Erythroblast (primary cell): ENCODE measurements around the gene ANKRD55.

Source experiments
- DNase-seq, 2 experiments: peaks; one replicate each; lab custom pipeline; 2025; lab: John Stamatoyannopoulos, UW
- GATA1 ChIP-seq: IDR thresholded peaks from 2 replicates; pipeline ENCODE4 v1.6.1; 2011; ENCODE audit warnings: low read depth, mild to moderate bottlenecking, control low read depth, low read length, moderate library complexity
- POLR2A ChIP-seq: IDR thresholded peaks from 2 replicates; pipeline ENCODE4 v1.6.1; 2011; ENCODE audit warnings: mild to moderate bottlenecking, low read length

ANKRD55 gene

DNA sequence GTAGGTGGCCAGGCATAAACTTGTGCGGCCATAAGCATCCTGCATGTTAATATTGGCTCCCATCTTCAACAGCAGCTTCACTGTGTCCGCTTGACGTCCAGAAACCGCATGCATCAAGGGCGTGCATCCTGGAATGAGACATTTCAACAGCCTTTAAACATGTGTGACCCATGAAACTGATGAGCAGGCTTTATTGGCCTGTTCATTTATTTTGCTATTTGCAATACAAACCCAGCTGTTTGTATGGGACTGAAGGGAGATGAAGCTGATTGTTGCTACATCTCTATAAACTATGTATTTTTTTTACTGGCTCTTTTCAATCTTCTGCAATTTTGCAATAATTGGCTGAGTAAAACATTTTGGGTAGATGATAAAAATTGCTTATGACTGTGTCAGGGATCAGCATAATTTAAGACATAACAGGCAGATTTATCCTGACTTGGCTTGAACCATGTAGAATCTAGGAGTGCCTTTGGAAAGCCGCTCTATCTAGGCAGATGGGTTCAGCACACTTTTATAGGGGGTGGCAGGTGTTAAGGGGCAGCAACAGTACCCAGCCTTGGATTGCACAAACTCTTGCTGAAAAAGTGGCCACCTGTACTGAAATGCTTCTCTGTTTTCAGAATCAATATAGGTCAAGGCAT lies 56.9 kb downstream of the ANKRD55 start:
- TF ChIP-seq POLR2A (no peak), GATA1 (no peak)
- DNase-seq = no peak

DNA sequence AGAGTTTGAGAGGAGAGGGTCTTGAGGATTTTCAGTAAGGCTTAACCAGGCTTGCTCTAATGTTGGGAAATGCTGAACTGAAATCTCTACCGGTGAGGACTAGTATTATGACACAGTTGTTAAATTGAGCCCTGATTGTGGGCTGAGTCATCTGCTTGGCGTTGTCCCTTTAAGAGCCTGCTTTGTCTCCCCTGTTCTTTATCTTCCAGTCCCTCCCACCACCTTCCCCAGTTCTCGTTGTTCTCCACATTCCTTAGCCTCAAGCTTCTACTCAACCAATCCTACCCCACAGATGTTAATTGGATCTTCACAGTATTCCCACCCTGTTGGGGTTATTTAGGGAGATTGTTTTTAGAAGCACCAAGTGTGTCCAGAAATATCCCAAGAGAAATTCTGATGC lies 57.6 kb downstream of the ANKRD55 start:
- no peak for DNase-seq

DNA sequence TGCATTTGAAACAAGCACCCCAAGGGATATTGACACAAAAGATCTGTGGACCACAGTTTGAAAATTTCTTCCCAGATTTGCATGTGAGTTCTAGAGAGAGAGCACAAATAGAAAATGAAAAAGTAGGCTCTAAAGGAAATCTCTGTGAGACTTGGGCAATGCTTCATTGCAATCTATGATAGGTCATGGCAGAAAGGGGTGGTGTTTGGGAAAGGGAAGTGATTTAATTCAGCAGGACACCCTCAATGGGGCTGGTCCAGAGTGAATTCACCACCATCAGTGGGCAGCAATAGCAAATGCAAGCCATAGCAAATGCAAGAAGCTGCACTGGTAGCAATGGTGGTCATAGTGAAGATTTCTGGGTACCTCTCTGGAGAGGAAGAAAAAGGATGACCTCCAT lies 58.1 kb downstream of the ANKRD55 start:
- no peak for DNase-seq
- TF ChIP-seq POLR2A (no peak), GATA1 (no peak)

More for the DNA sequence above, 57.6 kb downstream of the ANKRD55 start:
- TF ChIP-seq POLR2A = no peak

- TF ChIP-seq GATA1 (no peak), POLR2A (no peak)
- DNase-seq = no peak
Measured at GRCh38 chr5:56172241-56172640, 60.9 kb downstream of the ANKRD55 start.

GRCh38 chr5:56170557-56170956 lies 62.6 kb downstream of the ANKRD55 start:
- TF ChIP-seq POLR2A = no peak
- no peak for TF ChIP-seq GATA1
- no peak for DNase-seq

GRCh38 chr5:56169949-56170348 lies 63.2 kb downstream of the ANKRD55 start:
- no peak for DNase-seq
- no peak for TF ChIP-seq POLR2A
- no peak for TF ChIP-seq GATA1

GRCh38 chr5:56169281-56169680 lies 63.8 kb downstream of the ANKRD55 start:
- no peak for DNase-seq
- TF ChIP-seq GATA1 (no peak), POLR2A (no peak)

- TF ChIP-seq GATA1 = no peak
- TF ChIP-seq POLR2A = no peak
- no peak for DNase-seq
Measured at GRCh38 chr5:56168066-56168478, 65.1 kb downstream of the ANKRD55 start.

DNA sequence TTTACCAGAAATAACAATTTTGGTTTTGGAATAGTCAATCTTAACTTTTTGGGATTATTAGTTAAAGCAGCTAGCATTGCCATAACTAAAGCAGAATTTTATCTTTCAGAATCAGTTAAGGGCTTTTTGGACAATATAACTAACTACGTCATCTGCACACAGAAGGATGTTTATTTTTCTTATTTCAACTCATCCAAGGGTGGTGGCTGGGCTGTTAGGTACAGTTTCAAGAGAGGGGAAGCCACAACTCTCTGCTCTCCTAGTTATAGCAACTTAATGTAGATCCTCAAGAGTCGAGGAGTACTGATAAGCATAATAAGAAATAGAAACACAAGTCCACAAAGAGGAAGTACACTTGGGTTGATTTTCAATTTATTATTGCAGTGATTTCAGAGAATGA lies 65.6 kb downstream of the ANKRD55 start:
- no peak for TF ChIP-seq GATA1
- no peak for TF ChIP-seq POLR2A
- DNase-seq = no peak

DNA sequence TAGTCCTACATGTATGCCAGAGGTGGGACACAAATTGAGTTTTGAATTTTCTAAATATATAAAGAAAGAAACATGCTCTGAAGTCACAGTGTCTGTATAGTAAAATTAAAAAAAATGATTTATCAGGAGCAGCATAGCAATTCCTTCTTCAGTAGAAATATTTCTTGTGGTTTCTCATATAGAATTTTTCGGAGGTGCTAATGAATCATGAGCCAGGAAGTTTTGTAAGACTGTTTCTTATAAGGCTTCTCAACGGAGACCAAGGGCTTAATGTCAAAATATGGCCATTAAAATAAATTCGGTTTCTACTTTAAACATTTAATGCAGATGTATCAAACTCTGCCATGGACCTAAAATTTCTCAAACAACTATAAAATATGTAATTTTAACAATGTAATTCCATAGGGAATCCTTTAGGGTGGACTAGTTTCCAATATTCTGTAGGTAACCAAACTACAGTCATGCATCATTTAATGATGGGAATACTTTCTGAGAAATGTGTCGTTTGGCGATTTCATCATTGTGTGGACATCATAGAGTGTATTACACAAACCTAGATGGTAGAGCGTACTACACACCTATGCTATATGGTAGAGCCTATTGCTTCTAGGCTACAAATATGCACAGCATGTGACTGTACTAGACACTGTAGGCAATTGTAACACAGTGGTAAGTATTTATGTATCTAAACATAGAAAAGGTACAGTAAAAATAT lies 66.3 kb downstream of the ANKRD55 start:
- no peak for DNase-seq
- TF ChIP-seq POLR2A = no peak
- TF ChIP-seq GATA1 = no peak

DNA sequence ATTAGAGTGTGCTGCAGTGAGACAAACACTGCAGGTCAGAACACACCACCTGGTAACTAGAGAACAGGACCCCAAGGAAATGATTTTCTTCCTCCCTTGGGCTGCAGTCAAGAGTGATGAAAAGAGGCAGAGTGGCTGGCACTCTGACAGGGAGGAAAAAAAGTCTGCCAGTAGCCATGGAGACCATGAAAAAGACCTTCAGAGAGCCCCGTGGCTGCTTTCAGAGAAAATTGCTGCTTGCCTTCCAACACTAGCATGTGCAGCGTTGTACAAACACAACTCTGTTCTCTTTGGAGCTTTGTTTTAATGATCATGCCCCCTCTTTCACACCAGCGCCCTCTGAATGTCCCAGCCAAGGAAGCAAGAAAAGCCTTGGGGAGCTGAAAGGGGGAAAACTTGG lies 68.8 kb downstream of the ANKRD55 start:
- TF ChIP-seq POLR2A = no peak
- no peak for DNase-seq

DNA sequence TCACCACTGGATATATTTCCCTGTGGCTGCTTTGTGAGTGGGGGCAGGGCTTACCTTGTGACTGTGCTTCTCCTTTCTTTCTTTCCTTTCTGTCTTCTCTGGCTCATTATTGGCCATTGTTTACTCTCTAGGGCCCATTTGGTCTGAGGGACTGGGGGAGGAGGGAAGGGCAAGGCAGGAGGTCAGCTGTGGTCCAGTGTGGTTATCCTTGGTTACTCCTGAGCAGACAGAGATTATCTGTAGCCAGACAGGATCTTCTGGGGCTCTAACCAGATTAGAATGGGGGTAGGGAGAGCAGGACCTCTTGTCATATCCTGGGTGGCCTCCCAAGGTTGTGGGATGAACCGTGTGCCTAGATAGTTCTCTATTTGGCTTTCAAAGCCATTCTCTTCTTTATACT lies 71.2 kb downstream of the ANKRD55 start:
- peak in 1 of 2 experiments; percentile 49 for DNase-seq
- TF ChIP-seq GATA1 (no peak), POLR2A (no peak)

GRCh38 chr5:56161439-56161823 lies 71.7 kb downstream of the ANKRD55 start:
- TF ChIP-seq GATA1 (no peak), POLR2A (no peak)
- DNase-seq = no peak

- DNase-seq = no peak
- TF ChIP-seq GATA1 (no peak), POLR2A (no peak)
Measured at GRCh38 chr5:56160723-56161438, 72.2 kb downstream of the ANKRD55 start.
